Ramos (cell line): ENCODE results near the gene MPP2.
"Not testable (repeated sequence)": the region's sequence is repeated elsewhere in the genome, so short reads cannot be mapped to it uniquely, and the experiment has no call there.

Experiments used
- in situ Hi-C: fragments of 300-500 bp; cut with MboI; formaldehyde crosslinking; loops from one replicate; pipeline ENCODE4 v1.14.3; 2022; ENCODE audit warnings: low sequenced_read_pairs; ENCODE audit not compliant: unreplicated experiment

The MPP2 gene

GRCh38 chr17:43905985-43906852 lies 1.1 kb downstream of the MPP2 start:
- in situ Hi-C loops = no loop called here

GRCh38 chr17:43905400-43905984 lies 1.8 kb downstream of the MPP2 start:
- in situ Hi-C loops = no loop called here

GRCh38 chr17:43901861-43902589 lies 5.3 kb downstream of the MPP2 start:
- in situ Hi-C loops = no loop called here

GRCh38 chr17:43900858-43901754 lies 6.2 kb downstream of the MPP2 start:
- in situ Hi-C loops = no loop called here

- in situ Hi-C loops = no loop called here
Observed at GRCh38 chr17:43900183-43900857, 7.0 kb downstream of the MPP2 start.

GRCh38 chr17:43898446-43898845 lies 8.9 kb downstream of the MPP2 start:
- in situ Hi-C loops = no loop called here

GRCh38 chr17:43897831-43898230 lies 9.5 kb downstream of the MPP2 start:
- in situ Hi-C loops = no loop called here

GRCh38 chr17:43894494-43894893 lies 12.8 kb downstream of the MPP2 start:
- in situ Hi-C loops = not testable (repeated sequence)

- in situ Hi-C loops = no loop called here
Observed at GRCh38 chr17:43892647-43892952, 14.7 kb downstream of the MPP2 start.

- in situ Hi-C loops = no loop called here
Observed at GRCh38 chr17:43891851-43892646, 15.3 kb downstream of the MPP2 start.

- in situ Hi-C loops = no loop called here
Observed at GRCh38 chr17:43890240-43890639, 17.1 kb downstream of the MPP2 start.

GRCh38 chr17:43888548-43888947 lies 18.8 kb downstream of the MPP2 start:
- in situ Hi-C loops = no loop called here

GRCh38 chr17:43882761-43883415 lies 24.4 kb downstream of the MPP2 start:
- in situ Hi-C loops = no loop called here

GRCh38 chr17:43881758-43882505 lies 25.4 kb downstream of the MPP2 start:
- in situ Hi-C loops = no loop called here

GRCh38 chr17:43881181-43881580 lies 26.2 kb downstream of the MPP2 start:
- in situ Hi-C loops = no loop called here

- in situ Hi-C loops = no loop called here
Observed at GRCh38 chr17:43880420-43880991, 26.8 kb downstream of the MPP2 start.

GRCh38 chr17:43879723-43880419 lies 27.5 kb downstream of the MPP2 start:
- in situ Hi-C loops = no loop called here
